MCF 10A (cell line): ENCODE data around the gene CACNG7. TPM values are rescaled to one million over a fixed set of nuclear protein-coding genes. Genes with fewer than 3 reads are reported as not detected.

Source experiments
- BruUV-seq: library from RNA; stranded (reverse); fragments of 400-500 nt; replicated peaks from 2 replicates; lab custom pipeline; 2021; lab: Mats Ljungman, UMichigan
- CTCF ChIA-PET: fragments of 300-600 bp; sonication (Branson Sonifier 250); formaldehyde crosslinking; extraction: SDS; loops from one replicate; lab custom pipeline; 2021; ENCODE audit warnings: antibody characterized with exemption, inconsistent platforms; lab: Yijun Ruan, JAX
- POLR2A ChIA-PET: fragments of 300-600, 350-650 bp; sonication (Branson Sonifier 250); formaldehyde crosslinking; extraction: SDS; loops from one replicate; lab custom pipeline; 2020; ENCODE audit warnings: antibody characterized with exemption, inconsistent platforms; lab: Yijun Ruan, JAX
- DNase-seq: peaks from one replicate; pipeline ENCODE4 v3.0.0-alpha.2; 2018; ENCODE audit not compliant: unreplicated experiment
- H3K27ac Mint-ChIP-seq: one replicate; pipeline ENCODE4 v1.8.0; 2022; ENCODE audit warnings: mild to moderate bottlenecking, low read depth, mixed read lengths; ENCODE audit not compliant: unreplicated experiment
- H3K27me3 Mint-ChIP-seq: one replicate; pipeline ENCODE4 v1.8.0; 2022; ENCODE audit warnings: mixed read lengths; ENCODE audit not compliant: insufficient read depth, unreplicated experiment
- H3K36me3 Mint-ChIP-seq: one replicate; pipeline ENCODE4 v1.8.0; 2022; ENCODE audit warnings: mild to moderate bottlenecking, moderate library complexity, mixed read lengths; ENCODE audit not compliant: insufficient read depth, unreplicated experiment
- H3K4me1 Mint-ChIP-seq: one replicate; pipeline ENCODE4 v1.8.0; 2022; ENCODE audit warnings: mixed read lengths; ENCODE audit not compliant: insufficient read depth, unreplicated experiment
- H3K4me3 Mint-ChIP-seq: one replicate; pipeline ENCODE4 v1.8.0; 2022; ENCODE audit warnings: mild to moderate bottlenecking, moderate library complexity, mixed read lengths; ENCODE audit not compliant: unreplicated experiment
- H3K9me3 Mint-ChIP-seq: one replicate; pipeline ENCODE4 v1.8.0; 2022; ENCODE audit warnings: mixed read lengths; ENCODE audit not compliant: unreplicated experiment
- intact Hi-C: fragments of 100-400 bp; cut with micrococcal nuclease; formaldehyde crosslinking; loops from 2 replicates; pipeline ENCODE4 v1.14.1; 2022
- total RNA-seq: library from RNA; stranded (reverse); gene quantifications from 2 replicates; pipeline ENCODE4 v1.2.3, GENCODE V29; 2022
- TF ChIP-seq, protein P1 (sequence below): fragments of 200-600 bp; IDR thresholded peaks from one replicate; pipeline ENCODE4 v1.8.0; 2022; ENCODE audit warnings: antibody characterized with exemption, mild to moderate bottlenecking; ENCODE audit not compliant: unreplicated experiment

The CACNG7 gene
- total RNA-seq, 1 experiment from 2014 or later = not detected

DNA sequence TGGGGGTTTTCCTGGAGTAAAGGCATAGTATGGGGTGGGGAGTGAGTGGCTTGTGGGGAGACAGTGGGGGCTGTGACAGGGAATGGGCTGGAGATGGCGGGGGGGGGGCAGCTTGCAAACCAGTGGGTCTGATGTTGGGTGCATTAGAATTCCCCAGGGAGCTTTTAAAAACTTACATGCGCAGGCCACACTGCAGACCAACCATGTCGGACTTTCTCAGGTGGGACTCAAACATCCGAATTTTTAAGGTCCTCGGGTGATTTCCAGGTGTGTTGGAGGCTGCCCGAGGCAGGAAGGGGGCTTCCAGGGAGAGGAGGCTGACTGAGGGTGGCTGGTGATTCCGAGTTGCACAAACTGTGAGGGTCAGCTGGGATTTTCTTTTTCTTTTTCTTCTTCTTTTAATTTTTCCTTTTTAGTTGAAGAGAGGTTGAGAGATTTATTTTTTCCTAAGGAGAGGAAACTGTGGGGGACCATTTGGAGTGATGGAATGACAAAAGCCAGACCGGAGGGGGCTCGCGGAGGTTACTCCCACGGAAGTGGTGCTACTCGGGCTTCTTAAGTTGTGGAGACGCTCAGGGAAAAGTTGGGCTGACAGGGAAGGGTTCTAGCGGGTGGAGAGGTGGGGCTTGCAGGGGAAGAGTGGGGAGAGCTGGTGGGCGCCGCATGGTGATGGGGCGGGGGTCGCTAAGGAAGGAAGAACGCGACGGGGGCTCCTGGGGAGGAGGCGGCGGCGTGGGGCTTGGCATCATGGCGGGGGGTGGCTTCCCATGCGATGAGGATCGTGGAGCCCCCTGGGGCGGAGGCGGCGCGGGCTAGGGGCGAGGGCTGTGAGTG, 52.7 kb downstream of the CACNG7 start:
- CTCF ChIA-PET = interaction anchor here (0.6 kb wide), 2 partner anchors 53 to 89 kb away, joined by 4 read pairs; no protein-coding TSS in a partner anchor

DNA sequence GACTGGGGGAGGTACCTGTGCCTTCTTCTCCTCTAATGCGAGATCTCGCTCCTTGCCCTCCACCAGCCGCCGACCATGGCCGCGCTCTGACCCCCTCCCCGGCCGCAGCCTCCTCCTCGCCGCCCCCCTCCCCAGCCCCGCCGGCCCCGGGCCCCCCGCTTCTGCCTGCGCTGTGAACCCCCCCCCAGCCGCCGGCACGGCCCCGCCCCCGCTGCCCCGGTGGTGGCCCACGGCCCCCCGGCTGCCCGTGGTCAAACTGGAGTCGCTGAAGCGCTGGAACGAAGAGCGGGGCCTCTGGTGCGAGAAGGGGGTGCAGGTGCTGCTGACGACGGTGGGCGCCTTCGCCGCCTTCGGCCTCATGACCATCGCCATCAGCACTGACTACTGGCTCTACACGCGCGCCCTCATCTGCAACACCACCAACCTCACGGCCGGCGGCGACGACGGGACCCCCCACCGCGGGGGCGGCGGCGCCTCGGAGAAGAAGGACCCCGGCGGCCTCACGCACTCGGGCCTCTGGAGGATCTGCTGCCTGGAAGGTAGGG, 53.9 kb downstream of the CACNG7 start, which contains the start of gene CACNG8:
Gene CACNG8, plus strand, starts transcription at position 51 of the 545 bp plus-strand sequence.
- CTCF ChIA-PET = no interaction called here
- TF ChIP-seq, protein P1, sequence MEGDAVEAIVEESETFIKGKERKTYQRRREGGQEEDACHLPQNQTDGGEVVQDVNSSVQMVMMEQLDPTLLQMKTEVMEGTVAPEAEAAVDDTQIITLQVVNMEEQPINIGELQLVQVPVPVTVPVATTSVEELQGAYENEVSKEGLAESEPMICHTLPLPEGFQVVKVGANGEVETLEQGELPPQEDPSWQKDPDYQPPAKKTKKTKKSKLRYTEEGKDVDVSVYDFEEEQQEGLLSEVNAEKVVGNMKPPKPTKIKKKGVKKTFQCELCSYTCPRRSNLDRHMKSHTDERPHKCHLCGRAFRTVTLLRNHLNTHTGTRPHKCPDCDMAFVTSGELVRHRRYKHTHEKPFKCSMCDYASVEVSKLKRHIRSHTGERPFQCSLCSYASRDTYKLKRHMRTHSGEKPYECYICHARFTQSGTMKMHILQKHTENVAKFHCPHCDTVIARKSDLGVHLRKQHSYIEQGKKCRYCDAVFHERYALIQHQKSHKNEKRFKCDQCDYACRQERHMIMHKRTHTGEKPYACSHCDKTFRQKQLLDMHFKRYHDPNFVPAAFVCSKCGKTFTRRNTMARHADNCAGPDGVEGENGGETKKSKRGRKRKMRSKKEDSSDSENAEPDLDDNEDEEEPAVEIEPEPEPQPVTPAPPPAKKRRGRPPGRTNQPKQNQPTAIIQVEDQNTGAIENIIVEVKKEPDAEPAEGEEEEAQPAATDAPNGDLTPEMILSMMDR = no peak
- no peak for DNase-seq
- BruUV-seq = no TSS peak
- POLR2A ChIA-PET = no interaction called here
- Mint-ChIP-seq H3K4me3 (no peak within 1 kb of the TSS), H3K36me3 (no peaks in the 10 kb centered on the region), H3K27ac (no peak within 1 kb of the TSS), H3K27me3 (peaks cover 65% of the 10 kb centered on the region), H3K4me1 (peaks cover 5% of the 10 kb centered on the region), H3K9me3 (no peaks in the 10 kb centered on the region)
- intact Hi-C loops = no loop called here

More for the DNA sequence above, 52.7 kb downstream of the CACNG7 start:
- DNase-seq = no peak
- no peaks in the 10 kb centered on the region for H3K9me3 Mint-ChIP-seq
- POLR2A ChIA-PET = no interaction called here
- no peaks in the 10 kb centered on the region for H3K36me3 Mint-ChIP-seq
- intact Hi-C loops = no loop called here
- H3K27ac Mint-ChIP-seq = no peak overlapping the region
- TF ChIP-seq, protein P1 = no peak
- peaks cover 78% of the 10 kb centered on the region for H3K27me3 Mint-ChIP-seq
- peaks cover 5% of the 10 kb centered on the region for H3K4me1 Mint-ChIP-seq
- BruUV-seq = no TSS peak
- H3K4me3 Mint-ChIP-seq = no peak overlapping the region

DNA sequence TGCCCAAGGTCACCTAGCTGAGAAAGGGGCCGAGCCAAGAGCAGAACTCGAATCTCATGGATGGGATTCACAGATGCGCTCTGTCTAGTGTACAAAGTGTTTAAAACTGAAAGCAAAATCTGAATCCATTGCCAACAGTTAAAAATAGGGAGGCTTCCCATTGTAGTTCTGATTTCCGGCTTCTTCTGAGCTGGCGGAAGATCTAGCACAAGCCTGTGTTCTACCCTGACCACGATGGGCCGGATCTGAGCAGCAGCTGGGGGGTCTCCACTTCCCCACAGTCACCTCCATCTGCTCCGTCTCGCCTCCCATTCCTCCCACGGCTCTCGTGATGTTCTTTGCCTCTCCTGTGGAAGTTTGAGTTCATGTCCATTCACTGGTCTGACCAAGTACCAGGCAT, 56.0 kb downstream of the CACNG7 start:
- Mint-ChIP-seq H3K4me3 (no peak overlapping the region), H3K27ac (no peak overlapping the region), H3K27me3 (peaks cover 44% of the 10 kb centered on the region), H3K36me3 (no peaks in the 10 kb centered on the region), H3K4me1 (no peaks in the 10 kb centered on the region), H3K9me3 (no peaks in the 10 kb centered on the region)
- BruUV-seq = no TSS peak
- ChIA-PET CTCF (no interaction called here), POLR2A (interaction anchor here (0.7 kb wide), 1 partner anchor 12 kb away, joined by 4 read pairs; no protein-coding TSS in a partner anchor)
- intact Hi-C loops = no loop called here
- TF ChIP-seq, protein P1 = no peak
- no peak for DNase-seq

DNA sequence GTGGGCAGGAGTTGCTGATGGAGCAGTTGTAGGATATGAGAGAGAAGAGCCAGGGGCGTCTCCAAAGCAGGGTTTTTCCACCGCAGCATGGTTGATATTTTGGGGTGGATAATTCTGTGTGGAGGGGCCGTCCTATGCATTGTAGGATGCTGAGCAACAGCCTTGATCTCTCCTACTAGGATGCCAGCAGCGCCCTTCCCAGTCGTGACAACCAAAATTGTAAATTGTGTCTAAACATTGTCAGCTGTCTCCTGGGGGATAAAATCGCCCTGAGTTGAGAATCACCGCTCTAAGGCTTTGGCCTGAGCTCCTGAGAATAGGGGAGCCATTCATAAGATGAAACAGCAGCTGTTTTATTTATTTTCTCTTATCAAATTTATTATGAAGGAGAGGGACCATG, 57.9 kb downstream of the CACNG7 start:
- no peak overlapping the region for H3K27ac Mint-ChIP-seq
- BruUV-seq = no TSS peak
- no peaks in the 10 kb centered on the region for H3K36me3 Mint-ChIP-seq
- TF ChIP-seq, protein P1 = no peak
- no peaks in the 10 kb centered on the region for H3K4me1 Mint-ChIP-seq
- H3K4me3 Mint-ChIP-seq = no peak overlapping the region
- no peak for DNase-seq
- POLR2A ChIA-PET = no interaction called here
- H3K9me3 Mint-ChIP-seq = no peaks in the 10 kb centered on the region
- CTCF ChIA-PET = interaction anchor here (1.0 kb wide), 1 partner anchor 159 kb away, joined by 3 read pairs; no protein-coding TSS in a partner anchor
- peaks cover 26% of the 10 kb centered on the region for H3K27me3 Mint-ChIP-seq
- intact Hi-C loops = no loop called here
